CD8-positive, alpha-beta memory T cell (primary cell): Measurements from ENCODE around the gene TMEM184A. TPM values are rescaled to one million over a fixed set of nuclear protein-coding genes. Genes with fewer than 3 reads are reported as not detected.

Experiments
- CTCF ChIA-PET: fragments of 350-600 bp; sonication (Branson Sonifier 250); formaldehyde crosslinking; loops from one replicate; lab custom pipeline; 2021; ENCODE audit warnings: antibody characterized with exemption; lab: Charles Lee
- POLR2A ChIA-PET: fragments of 350-600 bp; sonication (Branson Sonifier 250); formaldehyde crosslinking; loops from one replicate; lab custom pipeline; 2021; ENCODE audit warnings: antibody characterized with exemption; lab: Charles Lee
- DNase-seq, 5 donors: peaks; one replicate each; pipeline versions ENCODE4 v3.0.0 to v3.0.0-alpha.2; 2020 to 2022; ENCODE audit warnings: mixed read lengths in 1 of 5
- H3K27ac ChIP-seq: one replicate; pipeline ENCODE4 v1.7.0; 2013; ENCODE audit warnings: low read depth, mild to moderate bottlenecking, low read length, moderate library complexity
- H3K27me3 ChIP-seq: 2 replicates; pipeline ENCODE4 v1.7.0; 2013; ENCODE audit warnings: low read length, mild to moderate bottlenecking; ENCODE audit not compliant: insufficient read depth, poor library complexity, severe bottlenecking
- H3K36me3 ChIP-seq: 2 replicates; pipeline ENCODE4 v1.7.0; 2013; ENCODE audit warnings: mild to moderate bottlenecking, low read length, moderate library complexity; ENCODE audit not compliant: insufficient read depth
- H3K4me1 ChIP-seq: 2 replicates; pipeline ENCODE4 v1.7.0; 2013; ENCODE audit warnings: mild to moderate bottlenecking, low read length, moderate library complexity; ENCODE audit not compliant: insufficient read depth
- H3K4me3 ChIP-seq: 2 replicates; pipeline ENCODE4 v1.7.0; 2013; ENCODE audit warnings: mild to moderate bottlenecking, low read length
- H3K9me3 ChIP-seq: 2 replicates; pipeline ENCODE4 v1.7.0; 2013; ENCODE audit warnings: mild to moderate bottlenecking, low read length
- H3K27ac Mint-ChIP-seq, 8 donors: one replicate each; pipeline ENCODE4 v1.8.0; 2020 to 2021; ENCODE audit warnings: mixed read lengths in 8 of 8, mild to moderate bottlenecking in 6 of 8, inconsistent platforms in 3 of 8, moderate library complexity in 3 of 8
- H3K27me3 Mint-ChIP-seq, 2 donors: one replicate each; pipeline ENCODE4 v1.8.0; 2020 to 2021; ENCODE audit warnings: mixed read lengths in 2 of 2, mild to moderate bottlenecking in 1 of 2, moderate library complexity in 1 of 2
- H3K36me3 Mint-ChIP-seq, 3 donors: one replicate each; pipeline ENCODE4 v1.8.0; 2020 to 2021; ENCODE audit warnings: mixed read lengths in 3 of 3, inconsistent platforms in 1 of 3, mild to moderate bottlenecking in 1 of 3
- H3K4me1 Mint-ChIP-seq, 3 donors: one replicate each; pipeline ENCODE4 v1.8.0; 2020 to 2021; ENCODE audit warnings: mixed read lengths in 3 of 3, inconsistent platforms in 1 of 3, mild to moderate bottlenecking in 1 of 3
- H3K4me3 Mint-ChIP-seq, 7 donors: one replicate each; pipeline ENCODE4 v1.8.0; 2020 to 2021; ENCODE audit warnings: mixed read lengths in 7 of 7, mild to moderate bottlenecking in 6 of 7, moderate library complexity in 4 of 7, inconsistent platforms in 2 of 7
- H3K9me3 Mint-ChIP-seq, 5 donors: one replicate each; pipeline ENCODE4 v1.8.0; 2020 to 2022; ENCODE audit warnings: mixed read lengths in 5 of 5, mild to moderate bottlenecking in 3 of 5, moderate library complexity in 2 of 5, inconsistent platforms in 1 of 5
- polyA plus RNA-seq: library from polyadenylated mRNA; unstranded; fragments of 300-500 nt; fragmentation: Illumina TruSeq; gene quantifications from one replicate; pipeline ENCODE4 v1.2.3, GENCODE V29; 2021
- total RNA-seq, 2 experiments: library from RNA; stranded (reverse); gene quantifications; one replicate each; pipeline ENCODE4 v1.2.3, GENCODE V29; 2021

TMEM184A gene
- total and polyA plus RNA-seq, 3 experiments from 2014 or later: not detected

- Mint-ChIP-seq H3K27me3 (peaks cover 5 to 15% of the 10 kb centered on the region in 2 donors), H3K27ac (peak within 1 kb of the TSS in 7 of 8 donors; percentile 50 to 86 (median 72)), H3K9me3 (no peaks in the 10 kb centered on the region), H3K4me1 (peaks cover 16 to 47% (median 18%) of the 10 kb centered on the region in 3 donors), H3K4me3 (peak within 1 kb of the TSS; percentile 83 to 93 (median 86)), H3K36me3 (peaks cover 0 to 32% (median 4%) of the 10 kb centered on the region in 3 donors)
- Histone ChIP-seq H3K27me3 (no peaks in the 10 kb centered on the region), H3K4me1 (peaks cover 31% of the 10 kb centered on the region), H3K4me3 (peak within 1 kb of the TSS; percentile 79), H3K27ac (peak within 1 kb of the TSS; percentile 61), H3K9me3 (no peaks in the 10 kb centered on the region), H3K36me3 (peaks cover 6% of the 10 kb centered on the region)
- peak; percentile 87 to 92 (median 87) for DNase-seq
- CTCF ChIA-PET: interaction anchor here (0.7 to 1.5 kb wide), 4 partner anchors 10 to 38 kb away, joined by 3 to 4 read pairs (median 3); no protein-coding TSS in a partner anchor
- POLR2A ChIA-PET: no interaction called here
These were observed 51.9 kb downstream of the TMEM184A start, which contains the start of gene INTS1 for GRCh38 chr7:1503816-1504775. TSS of gene INTS1 (minus strand) at chr7:1504389. CDS start at chr7:1503960, 429 bp downstream.

- peak overlapping the region; percentile 79 for H3K4me3 ChIP-seq
- Mint-ChIP-seq H3K9me3 (no peaks in the 10 kb centered on the region), H3K27ac (peak overlapping the region in 6 of 8 donors; percentile 47 to 86 (median 66)), H3K27me3 (peaks cover 5 to 11% of the 10 kb centered on the region in 2 donors), H3K36me3 (peaks cover 0 to 34% (median 4%) of the 10 kb centered on the region in 3 donors), H3K4me3 (peak overlapping the region; percentile 75 to 91 (median 86)), H3K4me1 (peaks cover 16 to 46% (median 18%) of the 10 kb centered on the region in 3 donors)
- ChIA-PET POLR2A (no interaction called here), CTCF (no interaction called here)
- peak overlapping the region; percentile 61 for H3K27ac ChIP-seq
- peaks cover 31% of the 10 kb centered on the region for H3K4me1 ChIP-seq
- no peaks in the 10 kb centered on the region for H3K27me3 ChIP-seq
- H3K36me3 ChIP-seq: peaks cover 6% of the 10 kb centered on the region
- no peak for DNase-seq
- H3K9me3 ChIP-seq: no peaks in the 10 kb centered on the region
These were observed 52.6 kb downstream of the TMEM184A start for GRCh38 chr7:1503390-1503789.

GRCh38 chr7:1502845-1503244, 53.2 kb downstream of the TMEM184A start:
- Histone ChIP-seq H3K4me3 (peak overlapping the region; percentile 79), H3K9me3 (no peaks in the 10 kb centered on the region), H3K36me3 (peaks cover 6% of the 10 kb centered on the region), H3K27me3 (no peaks in the 10 kb centered on the region), H3K4me1 (peaks cover 31% of the 10 kb centered on the region), H3K27ac (no peak overlapping the region)
- POLR2A ChIA-PET: no interaction called here
- Mint-ChIP-seq H3K27me3 (peaks cover 4 to 8% of the 10 kb centered on the region in 2 donors), H3K27ac (peak overlapping the region in 7 of 8 donors; percentile 47 to 89 (median 67)), H3K4me3 (peak overlapping the region; percentile 75 to 91 (median 86)), H3K9me3 (no peaks in the 10 kb centered on the region), H3K4me1 (peaks cover 16 to 44% (median 18%) of the 10 kb centered on the region in 3 donors), H3K36me3 (peaks cover 0 to 39% (median 4%) of the 10 kb centered on the region in 3 donors)
- CTCF ChIA-PET: no interaction called here
- DNase-seq: no peak

GRCh38 chr7:1501487-1502270, 54.3 kb downstream of the TMEM184A start:
- peaks cover 16 to 40% (median 18%) of the 10 kb centered on the region in 3 donors for H3K4me1 Mint-ChIP-seq
- peaks cover 6% of the 10 kb centered on the region for H3K36me3 ChIP-seq
- no peak overlapping the region for H3K27ac ChIP-seq
- H3K27me3 Mint-ChIP-seq: peaks cover 0 to 1% of the 10 kb centered on the region in 2 donors
- no peak overlapping the region for H3K4me3 ChIP-seq
- no peak for DNase-seq
- CTCF ChIA-PET: no interaction called here
- H3K4me3 Mint-ChIP-seq: peak overlapping the region; percentile 75 to 91 (median 86)
- H3K4me1 ChIP-seq: peaks cover 28% of the 10 kb centered on the region
- POLR2A ChIA-PET: no interaction called here
- H3K27me3 ChIP-seq: no peaks in the 10 kb centered on the region
- H3K27ac Mint-ChIP-seq: peak overlapping the region in 5 of 8 donors; percentile 35 to 88 (median 60)
- H3K36me3 Mint-ChIP-seq: peaks cover 0 to 49% (median 4%) of the 10 kb centered on the region in 3 donors
- no peaks in the 10 kb centered on the region for H3K9me3 ChIP-seq
- H3K9me3 Mint-ChIP-seq: no peaks in the 10 kb centered on the region

GRCh38 chr7:1500064-1500807, 55.8 kb downstream of the TMEM184A start:
- Mint-ChIP-seq H3K36me3 (peaks cover 0 to 59% (median 4%) of the 10 kb centered on the region in 3 donors), H3K27ac (no peak overlapping the region), H3K9me3 (no peaks in the 10 kb centered on the region), H3K4me3 (peak overlapping the region in 3 of 7 donors; percentile 16 to 40 (median 37)), H3K27me3 (peaks cover 0 to 2% of the 10 kb centered on the region in 2 donors), H3K4me1 (peaks cover 16 to 40% (median 16%) of the 10 kb centered on the region in 3 donors)
- Histone ChIP-seq H3K36me3 (peaks cover 6% of the 10 kb centered on the region), H3K9me3 (no peaks in the 10 kb centered on the region), H3K4me1 (peaks cover 18% of the 10 kb centered on the region), H3K27ac (no peak overlapping the region), H3K27me3 (no peaks in the 10 kb centered on the region), H3K4me3 (no peak overlapping the region)
- no peak for DNase-seq
- POLR2A ChIA-PET: no interaction called here
- CTCF ChIA-PET: no interaction called here

GRCh38 chr7:1499367-1500029, 56.5 kb downstream of the TMEM184A start:
- no peaks in the 10 kb centered on the region for H3K9me3 Mint-ChIP-seq
- peaks cover 16 to 36% (median 16%) of the 10 kb centered on the region in 3 donors for H3K4me1 Mint-ChIP-seq
- no peak overlapping the region for H3K4me3 Mint-ChIP-seq
- POLR2A ChIA-PET: no interaction called here
- Histone ChIP-seq H3K27me3 (no peaks in the 10 kb centered on the region), H3K4me1 (peaks cover 18% of the 10 kb centered on the region), H3K9me3 (no peaks in the 10 kb centered on the region), H3K36me3 (peaks cover 6% of the 10 kb centered on the region), H3K4me3 (no peak overlapping the region), H3K27ac (no peak overlapping the region)
- CTCF ChIA-PET: no interaction called here
- peaks cover 0 to 2% of the 10 kb centered on the region in 2 donors for H3K27me3 Mint-ChIP-seq
- no peak overlapping the region for H3K27ac Mint-ChIP-seq
- no peak for DNase-seq
- H3K36me3 Mint-ChIP-seq: peaks cover 0 to 63% (median 4%) of the 10 kb centered on the region in 3 donors
